Prostate gland (tissue), 2 donors: ENCODE data around the gene BGLAP.

Experiments used
- POLR2A ChIP-seq: fragments of 450-650 bp; IDR thresholded peaks from one replicate; pipeline ENCODE4 v1.6.1; 2016; ENCODE audit warnings: antibody characterized with exemption, mild to moderate bottlenecking
- TF ChIP-seq, protein P1 (sequence below), 4 experiments: fragments of 200-600 bp in 2 of 4; fragments of 450-650 bp in 2 of 4; sonication (generic) in 2 of 4; IDR thresholded peaks; 1 replicate in 3 of 4; 2 replicates in 1 of 4; pipeline ENCODE4 v1.5.1; 2016 to 2019; ENCODE audit warnings: antibody characterized with exemption in 4 of 4, mild to moderate bottlenecking in 2 of 4, moderate library complexity in 2 of 4

- TF ChIP-seq, protein P1, sequence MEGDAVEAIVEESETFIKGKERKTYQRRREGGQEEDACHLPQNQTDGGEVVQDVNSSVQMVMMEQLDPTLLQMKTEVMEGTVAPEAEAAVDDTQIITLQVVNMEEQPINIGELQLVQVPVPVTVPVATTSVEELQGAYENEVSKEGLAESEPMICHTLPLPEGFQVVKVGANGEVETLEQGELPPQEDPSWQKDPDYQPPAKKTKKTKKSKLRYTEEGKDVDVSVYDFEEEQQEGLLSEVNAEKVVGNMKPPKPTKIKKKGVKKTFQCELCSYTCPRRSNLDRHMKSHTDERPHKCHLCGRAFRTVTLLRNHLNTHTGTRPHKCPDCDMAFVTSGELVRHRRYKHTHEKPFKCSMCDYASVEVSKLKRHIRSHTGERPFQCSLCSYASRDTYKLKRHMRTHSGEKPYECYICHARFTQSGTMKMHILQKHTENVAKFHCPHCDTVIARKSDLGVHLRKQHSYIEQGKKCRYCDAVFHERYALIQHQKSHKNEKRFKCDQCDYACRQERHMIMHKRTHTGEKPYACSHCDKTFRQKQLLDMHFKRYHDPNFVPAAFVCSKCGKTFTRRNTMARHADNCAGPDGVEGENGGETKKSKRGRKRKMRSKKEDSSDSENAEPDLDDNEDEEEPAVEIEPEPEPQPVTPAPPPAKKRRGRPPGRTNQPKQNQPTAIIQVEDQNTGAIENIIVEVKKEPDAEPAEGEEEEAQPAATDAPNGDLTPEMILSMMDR (IDR thresholded peaks at IDR 0.05) = no peak
- peak; percentile 31 for TF ChIP-seq POLR2A
Measured at GRCh38 chr1:156291226-156292061, 49.5 kb downstream of the BGLAP start.
